Coronary artery (tissue), 2 donors: Measurements from ENCODE around the gene GJB4.
A peak's percentile ranks its signal among the peaks of the same experiment; 100 is the strongest.

Source experiments
- DNase-seq: peaks from one replicate; pipeline ENCODE4 v3.0.0-alpha.2; 2017; ENCODE audit warnings: low spot score
- H3K27ac ChIP-seq, 2 donors: fragments of 200-600 bp; sonication (generic); one replicate each; pipeline ENCODE4 v1.5.1; 2016 to 2019
- H3K4me3 ChIP-seq: fragments of 200-600 bp; sonication (generic); 2 replicates; pipeline ENCODE4 v1.5.1; 2016; ENCODE audit warnings: mild to moderate bottlenecking, moderate library complexity
- TF ChIP-seq, protein P1 (sequence below): fragments of 200-600 bp; sonication (generic); IDR thresholded peaks from one replicate; pipeline ENCODE4 v1.5.1; 2019; ENCODE audit warnings: antibody characterized with exemption

Gene GJB4

DNA sequence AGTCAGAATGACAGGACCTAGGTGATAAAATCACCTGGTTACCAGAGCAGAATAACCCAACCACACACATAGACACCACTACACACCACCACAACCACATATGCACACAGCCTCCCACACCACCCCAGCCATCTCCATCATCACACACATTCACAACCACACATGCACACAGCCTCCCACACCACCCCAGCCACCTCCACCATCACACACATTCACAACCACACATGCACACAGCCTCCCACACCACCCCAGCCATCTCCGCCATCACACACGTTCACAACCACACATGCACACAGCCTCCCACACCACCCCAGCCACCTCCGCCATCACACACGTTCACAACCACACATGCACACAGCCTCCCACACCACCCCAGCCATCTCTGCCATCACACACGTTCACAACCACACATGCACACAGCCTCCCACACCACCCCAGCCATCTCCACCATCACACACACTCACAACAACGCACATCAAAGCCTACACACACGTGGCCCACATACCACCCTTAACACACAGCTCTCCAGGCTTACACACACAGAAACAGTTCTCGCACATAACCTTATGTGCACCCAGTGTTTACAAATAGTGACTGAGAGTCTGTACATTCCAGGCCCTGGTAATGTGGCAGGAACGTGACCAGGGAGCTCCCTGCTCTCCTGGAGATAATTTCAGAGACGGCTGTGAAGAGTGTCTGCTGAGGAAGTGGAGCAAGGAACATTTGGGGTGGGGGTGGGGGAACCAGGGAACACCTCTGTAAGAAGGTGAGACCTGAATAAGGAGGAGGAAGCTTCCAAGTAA, 18.2 kb downstream of the GJB4 start:
- DNase-seq = no peak
- H3K27ac ChIP-seq = no peak overlapping the region
- TF ChIP-seq, protein P1, sequence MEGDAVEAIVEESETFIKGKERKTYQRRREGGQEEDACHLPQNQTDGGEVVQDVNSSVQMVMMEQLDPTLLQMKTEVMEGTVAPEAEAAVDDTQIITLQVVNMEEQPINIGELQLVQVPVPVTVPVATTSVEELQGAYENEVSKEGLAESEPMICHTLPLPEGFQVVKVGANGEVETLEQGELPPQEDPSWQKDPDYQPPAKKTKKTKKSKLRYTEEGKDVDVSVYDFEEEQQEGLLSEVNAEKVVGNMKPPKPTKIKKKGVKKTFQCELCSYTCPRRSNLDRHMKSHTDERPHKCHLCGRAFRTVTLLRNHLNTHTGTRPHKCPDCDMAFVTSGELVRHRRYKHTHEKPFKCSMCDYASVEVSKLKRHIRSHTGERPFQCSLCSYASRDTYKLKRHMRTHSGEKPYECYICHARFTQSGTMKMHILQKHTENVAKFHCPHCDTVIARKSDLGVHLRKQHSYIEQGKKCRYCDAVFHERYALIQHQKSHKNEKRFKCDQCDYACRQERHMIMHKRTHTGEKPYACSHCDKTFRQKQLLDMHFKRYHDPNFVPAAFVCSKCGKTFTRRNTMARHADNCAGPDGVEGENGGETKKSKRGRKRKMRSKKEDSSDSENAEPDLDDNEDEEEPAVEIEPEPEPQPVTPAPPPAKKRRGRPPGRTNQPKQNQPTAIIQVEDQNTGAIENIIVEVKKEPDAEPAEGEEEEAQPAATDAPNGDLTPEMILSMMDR = no peak
- no peak overlapping the region for H3K4me3 ChIP-seq

DNA sequence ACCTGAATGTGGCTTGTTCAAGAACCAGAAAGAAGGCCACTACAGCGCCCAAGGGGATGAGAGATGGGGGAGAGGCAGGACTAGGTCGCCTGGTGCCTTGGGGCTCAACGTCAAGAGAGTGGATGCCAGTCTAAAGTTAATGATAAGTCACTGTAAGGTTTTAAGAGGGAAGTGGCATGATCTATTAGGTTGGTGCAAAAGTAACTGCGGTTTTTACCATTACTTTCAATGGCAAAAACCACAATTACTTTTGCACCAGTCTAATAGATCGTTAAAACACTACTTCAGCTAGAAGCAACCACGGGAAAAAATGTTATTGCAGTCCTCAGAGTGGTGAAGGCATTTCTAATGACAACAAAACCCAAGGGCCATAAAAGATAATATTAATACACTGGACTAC, 18.8 kb downstream of the GJB4 start:
- no peak for DNase-seq
- Histone ChIP-seq H3K27ac (no peak overlapping the region), H3K4me3 (no peak overlapping the region)
- TF ChIP-seq, protein P1 = no peak

DNA sequence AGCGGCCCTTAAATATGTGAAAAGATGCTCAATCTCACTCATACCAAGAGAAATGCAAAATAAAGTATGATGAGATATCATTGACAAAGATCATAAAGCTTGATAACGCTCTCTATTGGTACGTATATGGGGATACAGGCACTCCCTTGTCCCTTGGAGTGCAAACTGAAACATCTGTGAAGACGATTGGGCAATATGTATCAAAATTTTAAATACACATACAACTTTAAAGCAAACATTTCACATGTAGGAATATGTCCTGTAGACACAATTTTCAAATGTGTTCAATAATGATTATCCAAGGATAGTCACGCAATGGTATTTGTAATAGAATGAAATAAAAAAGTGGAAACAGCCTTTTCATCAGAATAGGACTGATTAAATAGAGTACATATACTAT, 19.5 kb downstream of the GJB4 start:
- Histone ChIP-seq H3K4me3 (no peak overlapping the region), H3K27ac (no peak overlapping the region)
- no peak for DNase-seq
- TF ChIP-seq, protein P1 = no peak

DNA sequence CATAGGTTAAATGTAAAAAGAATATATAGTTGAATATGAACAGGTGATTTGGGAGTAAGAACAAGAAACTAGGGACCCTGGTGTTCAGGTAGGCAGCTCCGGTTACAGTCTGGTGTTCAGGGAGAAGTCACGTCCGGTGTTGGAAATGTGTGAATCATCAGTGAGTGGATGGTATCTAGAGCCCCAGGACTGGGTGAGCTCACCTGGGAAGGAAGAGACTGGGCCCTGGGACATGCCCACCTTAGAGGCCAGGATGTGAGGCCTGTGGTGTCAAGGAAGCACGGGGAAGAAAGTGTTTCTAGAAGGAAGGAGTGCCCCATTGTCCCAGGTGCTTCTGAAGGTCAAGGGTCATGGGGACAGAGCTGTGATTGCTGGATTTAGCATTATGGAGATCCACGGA, 20.0 kb downstream of the GJB4 start:
- DNase-seq = peak; percentile 49
- Histone ChIP-seq H3K27ac (no peak overlapping the region), H3K4me3 (no peak overlapping the region)
- TF ChIP-seq, protein P1 = no peak

DNA sequence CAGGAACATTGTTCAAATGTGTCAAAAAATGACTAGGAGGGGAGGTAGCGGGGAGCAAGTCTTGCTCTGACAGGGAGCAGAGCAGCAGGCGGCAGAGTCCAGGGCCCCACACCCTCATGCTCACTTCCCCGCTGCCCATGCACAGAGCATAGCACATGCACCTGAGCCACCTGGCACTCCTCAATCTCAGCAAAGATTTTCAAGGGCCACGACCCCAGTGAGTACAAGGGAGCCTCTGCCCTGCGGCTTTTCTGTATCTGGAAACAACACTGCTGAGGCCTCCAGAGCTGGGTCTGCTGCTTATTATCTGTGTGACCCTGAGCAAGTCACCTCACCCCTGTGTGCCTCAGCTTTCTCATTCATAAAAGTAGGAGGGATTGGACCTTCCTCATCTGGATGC, 20.4 kb downstream of the GJB4 start:
- TF ChIP-seq, protein P1 = no peak
- DNase-seq = no peak
- Histone ChIP-seq H3K27ac (no peak overlapping the region), H3K4me3 (no peak overlapping the region)

DNA sequence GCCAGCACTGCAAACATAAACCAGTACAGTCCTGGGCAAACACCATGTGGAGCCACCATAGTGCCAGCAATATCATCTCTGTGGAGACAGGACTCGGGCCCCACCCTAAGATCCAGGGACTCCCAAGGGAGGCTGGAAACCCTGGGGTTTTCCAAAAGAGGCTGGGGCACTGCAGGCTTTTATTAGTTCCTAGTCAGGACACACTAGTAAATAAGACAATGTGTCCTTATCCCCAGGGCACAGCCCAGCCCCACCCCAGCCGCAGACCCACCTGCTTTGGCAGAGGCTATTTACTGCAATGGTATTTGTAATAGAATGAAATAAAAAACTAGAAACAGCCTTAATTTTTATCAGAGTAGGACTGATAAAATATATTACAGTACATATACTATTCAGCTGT, 21.0 kb downstream of the GJB4 start:
- no peak overlapping the region for H3K27ac ChIP-seq
- DNase-seq = peak; percentile 40
- TF ChIP-seq, protein P1 = no peak
- H3K4me3 ChIP-seq = no peak overlapping the region
